ENCODE results near the gene DAD1. TPM values are rescaled to one million over a fixed set of nuclear protein-coding genes. Genes with fewer than 3 reads are reported as not detected.

DAD1 gene
- total RNA-seq, 1 donor: 564 TPM

DNA sequence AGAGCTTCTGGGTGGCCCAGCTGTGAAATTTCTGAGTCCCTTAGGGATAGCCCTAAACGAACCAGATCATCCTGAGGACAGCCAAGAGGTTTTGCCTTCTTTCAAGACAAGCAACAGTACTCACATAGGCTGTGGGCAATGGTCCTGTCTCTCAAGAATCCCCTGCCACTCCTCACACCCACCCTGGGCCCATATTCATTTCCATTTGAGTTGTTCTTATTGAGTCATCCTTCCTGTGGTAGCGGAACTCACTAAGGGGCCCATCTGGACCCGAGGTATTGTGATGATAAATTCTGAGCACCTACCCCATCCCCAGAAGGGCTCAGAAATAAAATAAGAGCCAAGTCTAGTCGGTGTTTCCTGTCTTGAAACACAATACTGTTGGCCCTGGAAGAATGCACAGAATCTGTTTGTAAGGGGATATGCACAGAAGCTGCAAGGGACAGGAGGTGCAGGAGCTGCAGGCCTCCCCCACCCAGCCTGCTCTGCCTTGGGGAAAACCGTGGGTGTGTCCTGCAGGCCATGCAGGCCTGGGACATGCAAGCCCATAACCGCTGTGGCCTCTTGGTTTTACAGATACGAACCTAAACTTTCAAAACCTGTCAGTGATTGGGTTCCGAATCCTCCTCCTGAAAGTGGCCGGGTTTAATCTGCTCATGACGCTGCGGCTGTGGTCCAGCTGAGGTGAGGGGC lies 38.9 kb downstream of the DAD1 start:
- H3K4me3 ChIP-seq (ENCODE audit: low read depth, low read length): no peak overlapping the region
- TF ChIP-seq, protein P1, sequence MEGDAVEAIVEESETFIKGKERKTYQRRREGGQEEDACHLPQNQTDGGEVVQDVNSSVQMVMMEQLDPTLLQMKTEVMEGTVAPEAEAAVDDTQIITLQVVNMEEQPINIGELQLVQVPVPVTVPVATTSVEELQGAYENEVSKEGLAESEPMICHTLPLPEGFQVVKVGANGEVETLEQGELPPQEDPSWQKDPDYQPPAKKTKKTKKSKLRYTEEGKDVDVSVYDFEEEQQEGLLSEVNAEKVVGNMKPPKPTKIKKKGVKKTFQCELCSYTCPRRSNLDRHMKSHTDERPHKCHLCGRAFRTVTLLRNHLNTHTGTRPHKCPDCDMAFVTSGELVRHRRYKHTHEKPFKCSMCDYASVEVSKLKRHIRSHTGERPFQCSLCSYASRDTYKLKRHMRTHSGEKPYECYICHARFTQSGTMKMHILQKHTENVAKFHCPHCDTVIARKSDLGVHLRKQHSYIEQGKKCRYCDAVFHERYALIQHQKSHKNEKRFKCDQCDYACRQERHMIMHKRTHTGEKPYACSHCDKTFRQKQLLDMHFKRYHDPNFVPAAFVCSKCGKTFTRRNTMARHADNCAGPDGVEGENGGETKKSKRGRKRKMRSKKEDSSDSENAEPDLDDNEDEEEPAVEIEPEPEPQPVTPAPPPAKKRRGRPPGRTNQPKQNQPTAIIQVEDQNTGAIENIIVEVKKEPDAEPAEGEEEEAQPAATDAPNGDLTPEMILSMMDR (IDR thresholded peaks at IDR 0.05; ENCODE audit: insufficient read depth, low read length): no peak
- peak; percentile 35 for DNase-seq (ENCODE audit: low read depth)

GRCh38 chr14:22549324-22549962 lies 39.6 kb downstream of the DAD1 start:
- TF ChIP-seq, protein P1 (IDR thresholded peaks at IDR 0.05; ENCODE audit: insufficient read depth, low read length): no peak
- no peak for DNase-seq (ENCODE audit: low read depth)
- no peak overlapping the region for H3K4me3 ChIP-seq (ENCODE audit: low read depth, low read length)

GRCh38 chr14:22547948-22548750 lies 40.9 kb downstream of the DAD1 start:
- no peak for DNase-seq (ENCODE audit: low read depth)
- no peak overlapping the region for H3K4me3 ChIP-seq (ENCODE audit: low read depth, low read length)
- TF ChIP-seq, protein P1 (IDR thresholded peaks at IDR 0.05; ENCODE audit: insufficient read depth, low read length): no peak

- no peak overlapping the region for H3K4me3 ChIP-seq (ENCODE audit: low read depth, low read length)
- no peak for DNase-seq (ENCODE audit: low read depth)
- TF ChIP-seq, protein P1 (IDR thresholded peaks at IDR 0.05; ENCODE audit: insufficient read depth, low read length): no peak
These were observed 41.6 kb downstream of the DAD1 start for GRCh38 chr14:22547313-22547947.

- DNase-seq (ENCODE audit: low read depth): no peak
- no peak overlapping the region for H3K4me3 ChIP-seq (ENCODE audit: low read depth, low read length)
- TF ChIP-seq, protein P1 (IDR thresholded peaks at IDR 0.05; ENCODE audit: insufficient read depth, low read length): no peak
These were observed 42.3 kb downstream of the DAD1 start for GRCh38 chr14:22546722-22547071.

DNA sequence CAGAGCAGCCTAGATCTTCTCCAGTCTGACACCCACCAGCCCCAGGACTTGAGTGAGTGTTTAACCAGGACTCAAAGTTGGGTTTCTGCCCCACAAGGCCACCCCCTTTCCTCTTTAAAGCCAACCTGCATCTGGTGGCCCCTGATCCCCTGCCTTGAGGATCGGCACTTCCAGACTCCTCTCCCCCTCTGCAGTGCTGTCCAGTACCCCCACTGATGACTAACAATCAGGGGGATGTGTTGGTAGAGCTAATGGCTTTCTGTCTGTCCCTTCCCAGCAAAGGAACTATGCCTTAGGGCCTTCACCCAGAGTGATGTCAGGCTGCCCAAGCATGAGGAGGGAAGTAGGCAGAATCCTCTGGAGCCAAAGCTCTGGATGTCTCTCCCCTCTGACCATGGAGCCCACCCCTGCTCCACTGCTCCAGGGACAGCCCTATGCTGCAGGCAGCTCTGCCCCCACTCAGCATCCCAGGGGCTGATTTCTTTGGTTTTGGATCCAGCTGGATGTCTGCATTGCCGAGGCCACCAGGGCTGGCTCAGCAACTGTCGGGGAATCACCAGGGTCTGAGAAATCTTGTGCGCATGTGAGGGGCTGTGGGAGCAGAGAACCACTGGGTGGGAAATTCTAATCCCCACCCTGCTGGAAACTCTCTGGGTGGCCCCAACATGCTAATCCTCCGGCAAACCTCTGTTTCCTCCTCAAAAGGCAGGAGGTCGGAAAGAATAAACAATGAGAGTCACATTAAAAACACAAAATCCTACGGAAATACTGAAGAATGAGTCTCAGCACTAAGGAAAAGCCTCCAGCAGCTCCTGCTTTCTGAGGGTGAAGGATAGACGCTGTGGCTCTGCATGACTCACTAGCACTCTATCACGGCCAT lies 42.9 kb downstream of the DAD1 start:
- peak; percentile 78 for DNase-seq (ENCODE audit: low read depth)
- no peak overlapping the region for H3K4me3 ChIP-seq (ENCODE audit: low read depth, low read length)
- TF ChIP-seq, protein P1 (IDR thresholded peaks at IDR 0.05; ENCODE audit: insufficient read depth, low read length): no peak
